ENCODE measurements around the gene ANKRD29. TPM values are rescaled to one million over a fixed set of nuclear protein-coding genes. Genes with fewer than 3 reads are reported as not detected.
A peak's percentile ranks its signal among the peaks of the same experiment; 100 is the strongest.

ANKRD29 gene
- total and polyA plus RNA-seq, 2 experiments from 2014 or later: 0.44 to 0.77 TPM

GRCh38 chr18:23664674-23665073 lies 2.0 kb upstream of the ANKRD29 start:
- H3K27me3 ChIP-seq: peaks cover 40% of the 10 kb centered on the region
- H3K36me3 ChIP-seq: no peaks in the 10 kb centered on the region
- no peaks in the 10 kb centered on the region for H3K9me3 ChIP-seq (ENCODE audit: low read depth)
- no peaks in the 10 kb centered on the region for H3K4me1 ChIP-seq (ENCODE audit: low read depth)
- TF ChIP-seq CTCF (IDR thresholded peaks at IDR 0.05; ENCODE audit: low read depth, low read length): no peak
- no peak overlapping the region for H3K4me3 ChIP-seq
- DNase-seq (ENCODE audit: low read depth in 1 of 2, low spot score in 1 of 2): peak in 1 of 2 donors; percentile 37
- no peak overlapping the region for H3K27ac ChIP-seq

- Histone ChIP-seq H3K27me3 (peaks cover 57% of the 10 kb centered on the region), H3K36me3 (no peaks in the 10 kb centered on the region), H3K27ac (no peak overlapping the region), H3K4me1 (ENCODE audit: low read depth) (no peaks in the 10 kb centered on the region), H3K4me3 (peak overlapping the region; percentile 51), H3K9me3 (ENCODE audit: low read depth) (no peaks in the 10 kb centered on the region)
- no peak for TF ChIP-seq CTCF (IDR thresholded peaks at IDR 0.05; ENCODE audit: low read depth, low read length)
- DNase-seq (ENCODE audit: low read depth in 1 of 2, low spot score in 1 of 2): no peak
Measured at GRCh38 chr18:23661735-23662308, 889 bp downstream of the ANKRD29 start.

- H3K36me3 ChIP-seq: no peaks in the 10 kb centered on the region
- no peak for DNase-seq (ENCODE audit: low read depth in 1 of 2, low spot score in 1 of 2)
- no peak for TF ChIP-seq CTCF (IDR thresholded peaks at IDR 0.05; ENCODE audit: low read depth, low read length)
- no peaks in the 10 kb centered on the region for H3K4me1 ChIP-seq (ENCODE audit: low read depth)
- H3K4me3 ChIP-seq: no peak overlapping the region
- H3K27me3 ChIP-seq: peaks cover 54% of the 10 kb centered on the region
- H3K27ac ChIP-seq: no peak overlapping the region
- no peaks in the 10 kb centered on the region for H3K9me3 ChIP-seq (ENCODE audit: low read depth)
Measured at GRCh38 chr18:23658285-23658684, 4.4 kb downstream of the ANKRD29 start.

- Histone ChIP-seq H3K27ac (no peak overlapping the region), H3K4me3 (no peak overlapping the region)
- no peak for TF ChIP-seq CTCF (IDR thresholded peaks at IDR 0.05; ENCODE audit: low read depth, low read length)
Measured at GRCh38 chr18:23652232-23652631, 10.5 kb downstream of the ANKRD29 start.

GRCh38 chr18:23650968-23651927 lies 11.5 kb downstream of the ANKRD29 start:
- Histone ChIP-seq H3K27ac (peak overlapping the region; percentile 9), H3K4me3 (no peak overlapping the region), H3K9me3 (ENCODE audit: low read depth) (no peaks in the 10 kb centered on the region), H3K36me3 (no peaks in the 10 kb centered on the region), H3K27me3 (no peaks in the 10 kb centered on the region), H3K4me1 (ENCODE audit: low read depth) (no peaks in the 10 kb centered on the region)
- no peak for TF ChIP-seq CTCF (IDR thresholded peaks at IDR 0.05; ENCODE audit: low read depth, low read length)
- peak; percentile 48 to 84 for DNase-seq (ENCODE audit: low read depth in 1 of 2, low spot score in 1 of 2)

More at GRCh38 chr18:23652232-23652631, 10.5 kb downstream of the ANKRD29 start:
- Histone ChIP-seq H3K9me3 (ENCODE audit: low read depth) (no peaks in the 10 kb centered on the region), H3K36me3 (no peaks in the 10 kb centered on the region), H3K27me3 (no peaks in the 10 kb centered on the region), H3K4me1 (ENCODE audit: low read depth) (no peaks in the 10 kb centered on the region)
- DNase-seq (ENCODE audit: low read depth in 1 of 2, low spot score in 1 of 2): no peak

Measured in cardiac muscle cell (in vitro differentiated cells and primary cell).